NCI-H187 (cell line): Measurements from ENCODE around the gene SPTBN4.
"Not testable (repeated sequence)": the region's sequence is repeated elsewhere in the genome, so short reads cannot be mapped to it uniquely, and the experiment has no call there.

Source experiments
- DNase-seq, 2 experiments: peaks; one replicate each; lab custom pipeline; 2025; lab: John Stamatoyannopoulos, UW

Gene SPTBN4

GRCh38 chr19:40530091-40530901 lies 63.5 kb downstream of the SPTBN4 start:
- DNase-seq = no peak

- DNase-seq = no peak
Observed at GRCh38 chr19:40533508-40533907, 66.7 kb downstream of the SPTBN4 start.

- no peak for DNase-seq
Observed at GRCh38 chr19:40534148-40534547, 67.3 kb downstream of the SPTBN4 start.

- no peak for DNase-seq
Observed at GRCh38 chr19:40539070-40539469, 72.3 kb downstream of the SPTBN4 start.

- DNase-seq = no peak
Observed at GRCh38 chr19:40542202-40542859, 75.5 kb downstream of the SPTBN4 start.

GRCh38 chr19:40543029-40543597 lies 76.3 kb downstream of the SPTBN4 start:
- no peak for DNase-seq

GRCh38 chr19:40546153-40546841 lies 79.5 kb downstream of the SPTBN4 start:
- DNase-seq = not testable (repeated sequence)

- not testable (repeated sequence) for DNase-seq
Observed at GRCh38 chr19:40547190-40547589, 80.4 kb downstream of the SPTBN4 start.

- DNase-seq = no peak
Observed at GRCh38 chr19:40547836-40548235, 81.0 kb downstream of the SPTBN4 start.

GRCh38 chr19:40549007-40549708 lies 82.4 kb downstream of the SPTBN4 start:
- DNase-seq = peak in 1 of 2 experiments; percentile 43

- no peak for DNase-seq
Observed at GRCh38 chr19:40550951-40551350, 84.2 kb downstream of the SPTBN4 start.

GRCh38 chr19:40552848-40553247 lies 86.0 kb downstream of the SPTBN4 start:
- DNase-seq = no peak

GRCh38 chr19:40553885-40554857 lies 87.4 kb downstream of the SPTBN4 start:
- no peak for DNase-seq

- no peak for DNase-seq
Observed at GRCh38 chr19:40555978-40556689, 89.3 kb downstream of the SPTBN4 start.

- no peak for DNase-seq
Observed at GRCh38 chr19:40556953-40557530, 90.2 kb downstream of the SPTBN4 start.

- no peak for DNase-seq
Observed at GRCh38 chr19:40559394-40559793, 92.6 kb downstream of the SPTBN4 start.

- DNase-seq = no peak
Observed at GRCh38 chr19:40560092-40560507, 93.3 kb downstream of the SPTBN4 start.

GRCh38 chr19:40561947-40562346 lies 95.1 kb downstream of the SPTBN4 start:
- DNase-seq = no peak

- not testable (repeated sequence) for DNase-seq
Observed at GRCh38 chr19:40564535-40564934, 97.7 kb downstream of the SPTBN4 start.

GRCh38 chr19:40565355-40565754 lies 98.6 kb downstream of the SPTBN4 start:
- no peak for DNase-seq
